OCI-LY7 (cell line): ENCODE results near the gene TMEM69.

ENCODE experiments used
- CTCF ChIP-seq: fragments of 200-600 bp; sonication (generic); conservative IDR thresholded peaks from 2 replicates; pipeline ENCODE4 v1.5.1; 2014; ENCODE audit warnings: mild to moderate bottlenecking, antibody characterized with exemption, low read length, moderate library complexity, mixed read lengths
- EZH2phosphoT487 ChIP-seq: fragments of 200-600 bp; sonication (generic); IDR thresholded peaks from 2 replicates; pipeline ENCODE4 v1.6.1; 2018; ENCODE audit warnings: low read depth, borderline replicate concordance, mild to moderate bottlenecking, mixed run types, antibody characterized with exemption, low read length, moderate library complexity, mixed read lengths

- TF ChIP-seq CTCF (no peak), EZH2phosphoT487 (no peak)
Measured at GRCh38 chr1:45694823-45695222, 6.8 kb downstream of the TMEM69 start.
